ENCODE results near the gene ACVRL1. TPM values are rescaled to one million over a fixed set of nuclear protein-coding genes. Genes with fewer than 3 reads are reported as not detected.

ACVRL1 gene
- total RNA-seq, 1 experiment from 2014 or later = not detected

GRCh38 chr12:51914034-51914923 lies 7.0 kb downstream of the ACVRL1 start:
- H3K4me3 ChIP-seq (ENCODE audit: low read depth, low read length) = no peak overlapping the region
- no peaks in the 10 kb centered on the region for H3K9me3 ChIP-seq
- no TSS peak for BruUV-seq (replicated peaks)
- intact Hi-C loops (cut with micrococcal nuclease; ENCODE audit: unreplicated experiment) = no loop called here
- H3K27me3 Mint-ChIP-seq (ENCODE audit: insufficient read depth, unreplicated experiment) = no peaks in the 10 kb centered on the region
- no peaks in the 10 kb centered on the region for H3K9me3 Mint-ChIP-seq (ENCODE audit: unreplicated experiment)
- H3K27me3 ChIP-seq (replicated peaks; ENCODE audit: control insufficient read depth, insufficient read depth, low read length) = no peaks in the 10 kb centered on the region
- ChIA-PET CTCF (no interaction called here), POLR2A (no interaction called here)
- H3K4me1 Mint-ChIP-seq (ENCODE audit: low read depth, unreplicated experiment) = peaks cover 9% of the 10 kb centered on the region
- no peak overlapping the region for H3K4me3 Mint-ChIP-seq (ENCODE audit: unreplicated experiment)
- H3K4me1 ChIP-seq = no peaks in the 10 kb centered on the region; the same call in 1 of the 2 replicates
- DNase-seq = peak in 1 of 2 experiments; percentile 25
- TF ChIP-seq CTCF (IDR thresholded peaks at IDR 0.05; ENCODE audit: insufficient read depth in 1 of 2, low read depth in 1 of 2, low read length in 1 of 2, severe bottlenecking in 1 of 2, unreplicated experiment in 1 of 2) = no peak
- H3K36me3 ChIP-seq (ENCODE audit: control insufficient read depth, insufficient read depth, low read length) = no peaks in the 10 kb centered on the region
- no peaks in the 10 kb centered on the region for H3K36me3 Mint-ChIP-seq (ENCODE audit: insufficient read depth, unreplicated experiment)
- no peak overlapping the region for H3K27ac Mint-ChIP-seq (ENCODE audit: unreplicated experiment)

GRCh38 chr12:51915003-51915625 lies 7.8 kb downstream of the ACVRL1 start:
- H3K4me3 Mint-ChIP-seq (ENCODE audit: unreplicated experiment) = no peak overlapping the region
- BruUV-seq (replicated peaks) = no TSS peak
- H3K27ac Mint-ChIP-seq (ENCODE audit: unreplicated experiment) = peak overlapping the region; percentile 69
- H3K27me3 Mint-ChIP-seq (ENCODE audit: insufficient read depth, unreplicated experiment) = no peaks in the 10 kb centered on the region
- no peak overlapping the region for H3K4me3 ChIP-seq (ENCODE audit: low read depth, low read length)
- no peak for TF ChIP-seq CTCF (IDR thresholded peaks at IDR 0.05; ENCODE audit: insufficient read depth in 1 of 2, low read depth in 1 of 2, low read length in 1 of 2, severe bottlenecking in 1 of 2, unreplicated experiment in 1 of 2)
- no peaks in the 10 kb centered on the region for H3K36me3 ChIP-seq (ENCODE audit: control insufficient read depth, insufficient read depth, low read length)
- intact Hi-C loops (cut with micrococcal nuclease; ENCODE audit: unreplicated experiment) = no loop called here
- ChIA-PET POLR2A (no interaction called here), CTCF (interaction anchor here (0.6 kb wide), 1 partner anchor 15 kb away, joined by 11 read pairs; no protein-coding TSS in a partner anchor)
- peaks cover 9% of the 10 kb centered on the region for H3K4me1 Mint-ChIP-seq (ENCODE audit: low read depth, unreplicated experiment)
- H3K4me1 ChIP-seq = no peaks in the 10 kb centered on the region; the same call in 1 of the 2 replicates
- no peaks in the 10 kb centered on the region for H3K27me3 ChIP-seq (replicated peaks; ENCODE audit: control insufficient read depth, insufficient read depth, low read length)
- H3K36me3 Mint-ChIP-seq (ENCODE audit: insufficient read depth, unreplicated experiment) = no peaks in the 10 kb centered on the region
- no peaks in the 10 kb centered on the region for H3K9me3 ChIP-seq
- H3K9me3 Mint-ChIP-seq (ENCODE audit: unreplicated experiment) = no peaks in the 10 kb centered on the region
- DNase-seq = peak in 1 of 2 experiments; percentile 24

- no TSS peak for BruUV-seq (replicated peaks)
- H3K27ac Mint-ChIP-seq (ENCODE audit: unreplicated experiment) = no peak overlapping the region
- H3K36me3 ChIP-seq (ENCODE audit: control insufficient read depth, insufficient read depth, low read length) = no peaks in the 10 kb centered on the region
- ChIA-PET CTCF (no interaction called here), POLR2A (no interaction called here)
- intact Hi-C loops (cut with micrococcal nuclease; ENCODE audit: unreplicated experiment) = no loop called here
- DNase-seq = no peak
- H3K27me3 Mint-ChIP-seq (ENCODE audit: insufficient read depth, unreplicated experiment) = no peaks in the 10 kb centered on the region
- no peak for TF ChIP-seq CTCF (IDR thresholded peaks at IDR 0.05; ENCODE audit: insufficient read depth in 1 of 2, low read depth in 1 of 2, low read length in 1 of 2, severe bottlenecking in 1 of 2, unreplicated experiment in 1 of 2)
- H3K4me3 Mint-ChIP-seq (ENCODE audit: unreplicated experiment) = no peak overlapping the region
- no peaks in the 10 kb centered on the region; the same call in 1 of the 2 replicates for H3K4me1 ChIP-seq
- no peak overlapping the region for H3K4me3 ChIP-seq (ENCODE audit: low read depth, low read length)
- H3K4me1 Mint-ChIP-seq (ENCODE audit: low read depth, unreplicated experiment) = peaks cover 9% of the 10 kb centered on the region
- H3K27me3 ChIP-seq (replicated peaks; ENCODE audit: control insufficient read depth, insufficient read depth, low read length) = no peaks in the 10 kb centered on the region
- H3K9me3 Mint-ChIP-seq (ENCODE audit: unreplicated experiment) = no peaks in the 10 kb centered on the region
- H3K36me3 Mint-ChIP-seq (ENCODE audit: insufficient read depth, unreplicated experiment) = no peaks in the 10 kb centered on the region
- H3K9me3 ChIP-seq = no peaks in the 10 kb centered on the region
Observed at GRCh38 chr12:51915951-51916350, 8.6 kb downstream of the ACVRL1 start.
